22Rv1 (cell line): Measurements from ENCODE around the gene LMNTD1.

ENCODE experiments used
- ZFX ChIP-seq: fragments of 450-650 bp; IDR thresholded peaks from 2 replicates; pipeline ENCODE4 v1.6.1; 2017; ENCODE audit warnings: antibody characterized with exemption, borderline replicate concordance
- TF ChIP-seq, protein P1 (sequence below): fragments of 450-650 bp; IDR thresholded peaks from 2 replicates; pipeline ENCODE4 v1.5.1; 2017; ENCODE audit warnings: mild to moderate bottlenecking

DNA sequence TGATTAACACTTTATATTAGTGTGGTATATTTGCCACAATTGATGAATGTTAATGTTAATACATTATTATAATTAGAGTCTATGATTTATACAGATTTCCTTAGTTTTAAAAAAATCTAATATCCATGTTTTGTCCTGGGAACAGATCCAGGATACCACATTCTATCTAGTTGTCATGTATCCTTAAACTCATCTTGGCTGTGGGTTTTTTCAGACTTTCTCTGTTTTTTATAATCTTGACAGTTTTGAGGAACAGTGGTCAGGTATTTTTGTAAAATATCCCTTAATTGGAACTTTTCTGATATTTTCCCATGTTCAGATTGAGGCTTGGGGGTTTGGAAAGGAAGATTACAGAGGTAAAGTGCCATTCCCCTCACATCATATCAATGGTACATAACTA is 104.1 kb downstream of the LMNTD1 start:
- TF ChIP-seq, protein P1, sequence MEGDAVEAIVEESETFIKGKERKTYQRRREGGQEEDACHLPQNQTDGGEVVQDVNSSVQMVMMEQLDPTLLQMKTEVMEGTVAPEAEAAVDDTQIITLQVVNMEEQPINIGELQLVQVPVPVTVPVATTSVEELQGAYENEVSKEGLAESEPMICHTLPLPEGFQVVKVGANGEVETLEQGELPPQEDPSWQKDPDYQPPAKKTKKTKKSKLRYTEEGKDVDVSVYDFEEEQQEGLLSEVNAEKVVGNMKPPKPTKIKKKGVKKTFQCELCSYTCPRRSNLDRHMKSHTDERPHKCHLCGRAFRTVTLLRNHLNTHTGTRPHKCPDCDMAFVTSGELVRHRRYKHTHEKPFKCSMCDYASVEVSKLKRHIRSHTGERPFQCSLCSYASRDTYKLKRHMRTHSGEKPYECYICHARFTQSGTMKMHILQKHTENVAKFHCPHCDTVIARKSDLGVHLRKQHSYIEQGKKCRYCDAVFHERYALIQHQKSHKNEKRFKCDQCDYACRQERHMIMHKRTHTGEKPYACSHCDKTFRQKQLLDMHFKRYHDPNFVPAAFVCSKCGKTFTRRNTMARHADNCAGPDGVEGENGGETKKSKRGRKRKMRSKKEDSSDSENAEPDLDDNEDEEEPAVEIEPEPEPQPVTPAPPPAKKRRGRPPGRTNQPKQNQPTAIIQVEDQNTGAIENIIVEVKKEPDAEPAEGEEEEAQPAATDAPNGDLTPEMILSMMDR, result no peak
- TF ChIP-seq ZFX, result no peak
